Stimulated activated CD8-positive, alpha-beta memory T cell treated with anti-CD3 and anti-CD28 coated beads, Interleukin-4, amount 100 ng/mL, for 4 hours (primary cell): ENCODE measurements around the gene MRPL54.
A peak's percentile ranks its signal among the peaks of the same experiment; 100 is the strongest.

Source experiments
- DNase-seq, 2 donors: peaks; one replicate each; pipeline ENCODE4 v3.0.0-alpha.2; 2020; ENCODE audit warnings: low read depth in 2 of 2, low spot score in 1 of 2

MRPL54 gene

DNA sequence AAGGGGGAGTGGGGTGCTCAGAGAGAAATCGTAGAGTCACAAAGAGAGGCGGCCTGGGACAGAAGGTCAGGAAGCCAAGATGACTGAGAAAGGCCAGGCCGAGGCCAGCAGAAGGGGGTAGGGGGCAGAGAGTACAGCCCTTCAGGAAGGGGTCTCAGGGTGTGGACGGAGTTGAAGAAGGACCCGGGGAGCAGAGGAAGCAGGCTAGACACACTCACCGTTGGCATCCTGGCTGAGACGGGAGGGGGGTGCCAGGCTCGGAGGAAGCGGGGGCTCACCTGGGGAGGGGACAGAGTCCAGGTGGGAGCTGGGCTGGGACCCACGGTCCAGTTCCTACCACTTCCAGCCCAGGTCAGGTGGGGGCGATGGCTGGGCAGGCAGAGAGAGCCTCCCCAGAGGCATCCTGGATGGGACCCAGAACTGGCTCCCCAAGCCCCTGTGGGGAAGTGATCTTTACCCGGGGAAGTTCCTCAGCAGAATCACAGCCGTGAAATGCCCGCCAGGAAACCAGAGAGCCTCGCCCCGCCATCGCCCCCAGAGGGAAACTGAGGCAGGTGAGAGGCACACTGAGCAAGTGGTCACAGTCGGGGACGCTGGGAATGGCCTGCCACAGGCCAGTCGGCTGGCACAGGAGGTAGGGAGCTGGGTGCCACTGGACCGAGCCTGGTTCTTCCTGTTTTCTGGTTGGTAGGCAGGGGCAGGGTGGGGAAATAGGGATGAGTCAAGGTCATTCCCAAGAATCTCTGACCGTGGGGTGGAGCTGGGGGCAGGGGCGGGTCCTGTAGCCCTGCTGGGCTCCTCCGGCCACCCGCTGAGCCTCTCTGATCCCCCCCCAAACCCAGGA, 22.3 kb downstream of the MRPL54 start:
- DNase-seq, result no peak

DNA sequence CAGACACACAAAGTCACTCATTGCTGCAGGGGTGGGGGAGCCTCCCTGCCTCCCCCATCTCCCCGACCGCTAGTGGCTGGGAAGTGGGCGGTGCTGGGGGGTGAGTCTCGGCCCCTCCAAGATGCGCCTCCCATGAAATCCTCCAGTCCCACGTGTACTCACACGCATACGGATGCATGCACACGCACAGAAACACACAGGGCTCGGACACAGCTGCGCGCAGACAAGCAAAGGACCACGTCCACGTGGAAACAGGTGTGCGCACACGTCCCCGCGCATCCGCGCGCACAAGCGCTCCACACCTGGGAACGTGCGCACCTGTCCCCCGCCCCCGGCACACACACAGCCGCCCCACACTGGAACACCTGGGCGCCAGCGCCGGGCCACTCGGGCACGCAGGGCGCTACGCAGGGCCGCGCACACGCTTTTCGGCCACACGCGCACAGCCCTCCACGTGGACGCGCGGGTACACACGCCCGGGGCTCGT, 23.0 kb downstream of the MRPL54 start:
- peak; percentile 15 to 64 for DNase-seq

DNA sequence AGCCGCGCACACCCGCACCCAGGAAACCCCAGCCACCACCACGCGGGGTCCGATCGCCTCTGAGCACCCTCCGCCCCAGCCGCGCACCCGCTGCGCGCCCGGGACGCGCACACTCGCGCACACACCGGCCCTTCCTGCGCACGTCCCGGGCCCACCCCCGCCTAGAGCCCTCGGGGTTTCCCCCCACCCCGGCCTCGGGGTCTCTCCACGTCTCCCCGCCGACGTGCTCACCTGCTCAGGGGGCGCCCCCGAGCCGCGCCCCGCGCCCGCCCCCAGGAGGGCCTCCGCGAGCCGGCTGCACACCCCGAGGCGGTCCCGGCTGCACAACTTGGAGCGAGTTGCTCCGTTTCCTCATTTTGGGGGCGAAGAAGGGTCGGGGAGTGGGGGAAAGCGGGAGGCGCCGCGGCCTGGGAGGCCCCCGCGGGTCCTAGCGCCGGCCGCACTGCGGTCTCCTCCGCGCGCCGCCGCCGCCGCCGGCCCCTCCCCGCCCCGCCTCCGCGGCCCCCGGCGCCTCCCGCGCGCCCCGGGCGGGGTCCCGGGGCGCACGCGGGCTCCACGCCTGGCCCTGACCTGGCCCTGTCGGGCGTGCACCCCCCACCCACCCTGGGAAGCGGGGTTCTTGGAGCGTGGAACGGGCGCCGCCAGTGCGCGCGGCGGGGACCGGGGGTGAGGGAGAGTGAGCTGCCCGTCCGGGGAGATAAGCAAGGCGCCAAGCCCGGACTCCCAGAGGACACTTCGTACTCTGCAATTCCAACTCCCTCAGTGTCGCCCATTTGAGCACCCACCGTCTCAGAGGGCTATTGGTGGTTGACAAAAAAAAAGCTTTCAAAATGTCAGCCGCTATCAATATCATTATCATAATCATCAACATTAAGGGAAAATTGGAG, 23.7 kb downstream of the MRPL54 start, which contains the start of gene MATK:
Gene MATK (minus strand): TSS at position 444 of the 887 bp plus-strand sequence. CDS start 1,246 bp downstream, outside the sequence.
- DNase-seq, result peak in 1 of 2 donors; percentile 40

DNA sequence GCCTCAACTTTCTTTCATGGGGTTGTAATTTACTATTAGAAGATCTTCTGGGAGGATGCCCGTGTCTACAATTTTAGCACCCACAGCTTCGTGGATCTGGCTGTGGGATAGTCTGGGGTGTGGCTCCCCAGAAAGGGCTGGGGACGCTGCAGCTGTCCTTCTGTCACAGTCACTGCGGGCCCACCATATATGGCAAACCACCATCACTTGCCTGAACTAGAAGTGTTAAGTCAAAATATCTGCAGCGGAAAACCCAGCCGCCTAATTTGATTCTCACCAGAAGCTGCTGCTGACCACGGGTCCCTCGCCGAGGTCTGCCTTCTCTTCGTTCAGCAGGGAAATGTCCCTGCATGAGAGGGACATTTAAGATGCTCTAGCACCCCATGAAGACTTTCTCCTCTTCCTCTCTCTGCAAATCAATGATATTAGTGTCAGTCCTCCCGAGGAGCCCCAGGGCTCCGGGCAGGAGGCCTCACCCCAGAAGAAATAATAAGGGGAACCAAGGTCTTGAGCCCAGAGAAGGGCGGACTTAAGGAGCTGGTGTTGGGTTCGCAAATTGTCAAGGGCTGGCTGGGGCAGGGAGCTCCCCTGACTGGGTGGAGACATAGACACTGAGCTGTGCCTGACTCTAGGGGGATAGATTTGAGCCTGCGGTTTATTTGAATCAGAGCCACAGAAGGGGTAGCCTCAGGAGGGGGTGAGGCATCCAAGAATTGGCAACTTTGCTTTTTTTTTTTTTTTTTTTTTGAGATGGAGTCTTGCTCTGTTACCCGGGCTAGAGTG, 26.7 kb downstream of the MRPL54 start:
- DNase-seq, result no peak

DNA sequence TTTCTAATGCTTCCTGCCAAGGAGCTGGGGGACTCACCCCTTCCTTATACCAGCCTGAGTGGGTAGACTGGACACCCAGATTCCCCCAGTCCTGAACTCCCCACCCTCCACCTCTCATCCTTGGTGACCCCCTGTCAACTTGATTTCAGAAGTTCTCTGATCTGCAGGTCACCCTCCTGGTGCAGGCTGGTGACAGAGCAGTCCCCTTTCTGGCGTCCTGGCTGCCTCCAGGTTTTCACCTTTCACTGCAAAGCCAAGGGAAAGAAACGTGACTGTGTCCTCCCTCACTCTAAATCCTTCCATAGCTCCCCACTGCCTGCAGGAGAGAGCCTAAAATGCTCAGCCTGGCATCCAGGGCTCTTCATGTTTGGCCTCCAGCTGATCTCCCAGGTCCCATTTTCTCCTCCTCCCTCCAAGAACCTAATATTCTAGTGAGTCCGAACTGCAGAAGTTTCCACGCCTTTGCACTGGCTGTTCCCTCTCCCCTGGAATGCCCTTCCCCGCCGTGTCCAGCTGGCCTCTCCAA, 27.8 kb downstream of the MRPL54 start:
- no peak for DNase-seq

DNA sequence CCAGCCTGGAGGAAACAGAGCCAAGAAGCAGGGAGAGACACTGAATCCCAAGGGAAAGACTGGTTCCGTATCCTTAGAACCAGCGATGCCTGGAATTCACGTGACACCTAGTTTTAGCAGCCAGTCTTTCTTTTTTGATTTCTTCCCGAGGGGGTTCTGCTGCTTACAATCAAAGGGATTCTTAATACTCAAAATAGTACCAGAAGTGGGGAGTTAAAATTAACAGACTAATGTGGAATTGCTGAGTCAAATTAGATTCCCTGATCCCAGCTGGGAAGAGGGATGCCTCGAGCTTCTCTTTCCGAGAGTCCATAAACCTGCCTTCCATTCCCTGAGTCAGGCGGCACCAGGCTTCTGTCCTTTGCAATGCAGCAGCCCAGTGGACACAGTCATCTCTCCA, 28.5 kb downstream of the MRPL54 start:
- no peak for DNase-seq

DNA sequence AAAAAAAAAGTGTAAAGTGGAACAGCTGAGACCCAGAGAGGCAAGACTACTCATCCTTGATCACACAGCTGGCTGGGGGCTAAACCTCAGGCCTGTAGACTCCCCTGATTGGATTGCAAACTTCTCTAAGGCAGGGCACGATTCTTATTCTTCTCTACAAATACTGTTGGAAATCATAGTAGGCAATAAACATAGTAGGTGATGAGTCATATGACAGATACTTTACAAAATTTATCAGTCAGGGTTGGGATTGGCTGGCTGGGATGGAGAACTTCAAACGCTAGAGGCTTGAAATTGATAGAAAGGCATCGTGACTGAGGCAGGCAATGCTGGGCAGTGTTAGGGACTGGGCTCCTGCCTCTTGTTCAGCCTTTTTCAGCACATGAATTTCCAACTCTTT, 29.6 kb downstream of the MRPL54 start:
- no peak for DNase-seq

DNA sequence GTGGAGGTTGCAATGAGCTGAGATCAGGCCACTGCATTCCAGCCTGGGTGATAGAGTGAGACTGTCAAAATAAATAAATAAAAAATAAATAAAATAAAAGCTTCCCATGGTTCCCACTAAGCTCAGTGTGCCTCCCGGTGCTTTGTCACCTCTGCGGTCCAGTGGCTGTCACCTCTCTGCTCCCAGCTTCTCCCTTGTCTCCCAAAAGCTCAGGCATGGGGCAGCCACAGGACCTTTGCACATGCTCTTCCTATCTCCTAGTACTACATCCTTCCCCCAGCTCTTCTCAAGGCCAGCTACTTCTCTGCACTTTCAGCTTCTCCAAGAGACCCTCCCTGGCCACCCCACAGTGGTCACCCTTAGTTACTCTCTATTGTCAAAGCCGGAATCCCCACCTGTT, 31.3 kb downstream of the MRPL54 start:
- DNase-seq, result no peak

DNA sequence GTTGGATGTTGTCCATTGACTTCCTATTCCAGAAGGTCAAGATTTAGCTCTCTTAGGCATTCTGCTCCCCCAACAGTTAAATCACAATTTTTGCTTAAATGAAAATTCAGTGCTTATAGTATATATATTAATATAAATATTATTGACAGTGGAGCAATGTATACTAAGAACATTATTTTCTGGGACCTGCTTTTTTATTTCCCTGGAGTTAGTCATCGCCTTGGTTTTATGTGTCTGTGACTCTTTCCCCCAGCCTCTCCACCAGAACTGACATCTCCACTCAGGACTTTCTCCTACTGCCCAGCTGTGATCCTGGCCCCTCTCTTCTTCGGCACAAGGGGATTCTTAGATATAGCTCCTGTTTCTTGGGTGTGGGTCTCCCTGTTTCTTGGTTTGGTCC, 33.9 kb downstream of the MRPL54 start:
- no peak for DNase-seq

DNA sequence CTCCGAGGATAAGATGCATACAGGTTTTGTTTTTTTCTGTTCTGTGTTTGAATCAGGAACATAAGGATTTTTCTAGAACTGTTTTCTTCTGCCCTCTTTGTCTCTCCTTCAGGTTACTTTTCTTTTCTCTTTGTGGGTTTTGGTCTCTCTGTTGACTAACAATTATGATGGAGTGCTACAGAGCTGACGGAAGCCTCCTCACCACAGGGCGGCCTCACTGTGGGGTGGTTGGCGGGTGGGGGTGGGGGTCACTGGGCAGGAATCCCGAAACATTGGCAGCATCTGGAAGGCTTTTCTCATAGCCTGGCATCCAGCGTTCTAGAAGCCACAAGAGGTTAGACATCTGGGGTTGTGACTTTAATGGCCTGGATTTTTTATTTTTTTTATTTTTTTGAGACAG, 35.7 kb downstream of the MRPL54 start:
- peak in 1 of 2 donors; percentile 35 for DNase-seq

DNA sequence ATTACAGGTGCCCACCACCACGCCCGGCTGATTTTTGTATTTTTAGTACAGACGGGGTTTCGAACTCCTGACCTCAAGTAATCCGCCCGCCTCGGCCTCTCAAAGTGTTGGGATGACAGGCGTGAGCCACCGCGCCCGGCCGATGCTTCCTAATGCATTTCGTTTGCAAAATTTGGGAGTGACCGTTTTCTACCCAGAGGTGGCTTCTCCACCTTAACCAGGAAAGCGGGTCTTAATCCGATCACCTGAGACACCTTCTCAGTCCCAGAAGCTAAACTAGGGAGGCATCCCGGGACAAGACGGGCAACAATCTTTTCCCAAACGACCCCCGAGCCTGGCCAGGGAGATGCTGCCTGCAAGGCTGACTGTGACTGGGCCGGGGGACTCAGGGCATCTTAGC, 38.5 kb downstream of the MRPL54 start:
- DNase-seq, result no peak

DNA sequence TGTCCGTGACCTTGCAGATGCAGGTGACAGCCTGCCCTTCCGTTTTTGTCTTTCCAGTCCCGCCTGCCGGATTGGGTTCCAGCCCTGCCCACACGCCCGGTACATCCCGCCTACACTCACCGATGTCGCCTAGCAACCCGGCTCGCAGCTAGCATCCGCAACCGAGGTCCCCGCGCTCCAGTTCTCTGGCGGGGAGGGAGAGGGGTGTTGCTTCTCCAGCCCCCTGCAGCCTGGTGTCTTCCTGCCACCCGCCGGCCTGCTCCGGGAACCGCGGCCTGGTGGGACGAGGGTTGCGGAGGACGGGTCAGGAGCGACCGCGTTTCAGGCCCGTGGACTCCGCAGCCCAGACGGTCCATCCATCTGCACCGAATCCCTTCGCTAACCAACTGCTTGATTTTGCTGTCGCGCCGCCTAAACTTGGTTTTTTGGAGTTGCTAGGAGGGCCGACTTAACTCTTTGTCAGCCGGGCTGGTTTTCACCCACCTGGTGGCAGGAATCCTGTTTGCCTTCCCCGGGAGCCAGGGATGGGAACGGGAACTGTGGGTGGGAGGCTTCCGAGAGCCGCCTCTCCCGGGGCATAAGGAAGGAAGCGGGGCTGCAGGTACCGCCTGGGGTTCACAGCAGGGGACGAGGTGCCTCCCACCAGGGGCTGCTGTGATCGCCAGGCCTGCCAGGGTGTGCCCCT, 39.1 kb downstream of the MRPL54 start:
- DNase-seq, result peak in 1 of 2 donors; percentile 43

DNA sequence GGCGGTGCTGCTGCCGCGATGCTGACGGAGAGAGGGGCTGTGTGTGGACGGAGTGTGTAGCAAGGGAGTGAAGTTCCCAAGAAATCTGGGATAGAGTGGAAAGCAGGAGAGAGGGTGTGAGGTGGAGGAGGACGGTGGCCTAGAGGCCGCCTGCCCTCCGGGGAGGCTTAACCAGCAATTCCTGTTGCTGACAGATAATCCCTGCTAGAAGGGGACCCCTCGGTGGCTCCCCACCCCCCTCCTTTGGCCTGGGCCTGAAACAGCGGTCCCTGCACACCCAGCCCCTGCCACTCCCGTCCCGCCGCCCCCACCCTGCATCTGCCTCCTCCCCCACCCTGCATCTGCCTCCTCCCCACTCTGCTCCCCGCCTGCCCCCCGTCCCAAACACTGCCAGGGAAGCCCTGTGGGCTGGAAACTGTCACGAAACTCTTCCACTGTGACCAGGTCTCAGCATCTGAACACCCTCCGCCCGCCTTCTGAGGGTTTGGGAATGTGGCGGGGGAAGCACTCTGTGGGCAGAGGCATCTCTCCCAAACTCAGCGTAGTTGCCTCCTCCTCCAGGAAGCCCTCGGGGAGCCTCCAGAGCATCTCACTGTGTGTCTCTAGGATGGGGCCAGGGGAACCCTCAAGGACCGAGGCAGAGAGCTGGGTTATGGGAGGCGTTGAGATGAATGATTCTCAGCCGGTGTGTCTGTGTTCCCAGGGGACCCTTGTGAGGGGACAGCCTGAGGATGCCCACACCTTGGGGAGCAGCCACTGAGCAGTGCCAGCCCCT, 40.8 kb downstream of the MRPL54 start:
- no peak for DNase-seq

DNA sequence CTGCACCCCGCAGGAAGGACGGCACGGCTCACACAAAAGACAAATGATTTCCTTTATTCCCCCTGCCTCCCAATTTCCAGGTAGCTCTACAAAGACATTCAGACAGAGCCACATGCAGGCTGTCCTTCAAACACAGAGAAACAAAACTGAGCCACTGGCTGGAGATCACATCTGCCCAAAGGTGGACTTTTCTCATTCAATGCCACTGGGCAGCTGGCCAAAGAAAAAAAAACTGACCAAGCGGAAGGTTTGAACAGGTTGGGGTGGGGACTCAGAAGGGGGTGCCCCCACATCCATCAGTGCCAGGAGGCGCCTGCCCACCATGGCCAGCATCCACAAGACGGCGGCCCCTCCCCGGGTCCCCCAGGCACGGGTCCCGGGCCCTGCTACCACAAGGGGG, 41.5 kb downstream of the MRPL54 start:
- DNase-seq, result no peak

DNA sequence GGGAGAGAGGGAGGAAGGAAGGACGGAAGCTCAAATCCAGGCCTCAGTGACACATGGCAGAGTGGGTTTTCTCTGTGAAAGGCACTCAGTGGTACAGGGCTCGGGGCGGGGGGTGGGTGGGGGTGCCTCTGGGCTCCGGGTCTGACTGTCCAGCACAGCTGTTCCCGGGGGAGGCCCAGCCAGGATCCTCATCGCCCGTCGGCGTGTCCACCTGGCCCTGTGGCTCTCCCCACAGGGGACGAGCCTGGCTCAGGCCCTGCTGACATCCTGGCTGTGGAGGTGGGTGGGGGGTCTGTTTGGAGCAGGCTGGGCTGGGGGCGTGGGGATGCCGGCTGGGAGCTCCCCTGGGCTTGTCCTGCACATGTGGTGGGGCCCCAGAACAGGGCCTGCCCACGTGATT, 41.9 kb downstream of the MRPL54 start:
- no peak for DNase-seq

DNA sequence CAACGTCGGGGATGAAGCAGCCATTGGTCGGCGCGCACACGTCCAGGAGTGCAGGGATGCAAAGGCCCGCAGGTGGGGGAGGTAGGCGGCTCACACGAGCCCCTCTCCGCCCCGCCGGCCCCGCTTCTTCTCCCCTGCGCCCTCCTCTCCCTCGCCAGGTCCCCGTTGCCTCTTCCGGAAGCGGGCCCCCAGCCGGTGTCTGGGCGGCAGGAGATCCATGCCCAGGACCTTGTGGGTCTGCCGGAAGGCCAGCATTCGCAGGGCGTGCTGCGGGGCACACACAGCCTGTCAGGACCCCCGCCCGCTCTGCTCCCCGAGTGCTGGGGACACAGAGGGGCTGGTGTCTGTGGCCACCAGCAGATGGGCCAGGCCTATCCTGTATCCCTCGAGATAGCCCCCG, 43.4 kb downstream of the MRPL54 start:
- no peak for DNase-seq

DNA sequence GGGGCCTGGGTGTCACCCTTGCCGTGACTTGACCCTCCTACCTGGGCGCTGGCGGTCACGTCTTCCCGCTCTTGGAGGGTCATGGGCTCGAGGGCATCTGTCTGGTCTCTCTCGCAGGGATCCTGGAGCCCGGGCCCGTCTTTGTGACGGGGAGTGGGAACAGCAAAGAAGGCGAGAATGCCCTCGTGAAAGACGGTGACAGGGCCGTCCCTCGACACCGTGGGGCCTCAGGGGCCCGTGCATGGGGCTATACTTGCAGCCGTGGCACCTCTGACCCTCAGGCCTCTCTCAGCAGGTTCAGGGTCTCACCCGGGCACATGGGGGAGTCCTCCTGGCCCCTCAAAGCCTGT, 44.6 kb downstream of the MRPL54 start:
- no peak for DNase-seq

DNA sequence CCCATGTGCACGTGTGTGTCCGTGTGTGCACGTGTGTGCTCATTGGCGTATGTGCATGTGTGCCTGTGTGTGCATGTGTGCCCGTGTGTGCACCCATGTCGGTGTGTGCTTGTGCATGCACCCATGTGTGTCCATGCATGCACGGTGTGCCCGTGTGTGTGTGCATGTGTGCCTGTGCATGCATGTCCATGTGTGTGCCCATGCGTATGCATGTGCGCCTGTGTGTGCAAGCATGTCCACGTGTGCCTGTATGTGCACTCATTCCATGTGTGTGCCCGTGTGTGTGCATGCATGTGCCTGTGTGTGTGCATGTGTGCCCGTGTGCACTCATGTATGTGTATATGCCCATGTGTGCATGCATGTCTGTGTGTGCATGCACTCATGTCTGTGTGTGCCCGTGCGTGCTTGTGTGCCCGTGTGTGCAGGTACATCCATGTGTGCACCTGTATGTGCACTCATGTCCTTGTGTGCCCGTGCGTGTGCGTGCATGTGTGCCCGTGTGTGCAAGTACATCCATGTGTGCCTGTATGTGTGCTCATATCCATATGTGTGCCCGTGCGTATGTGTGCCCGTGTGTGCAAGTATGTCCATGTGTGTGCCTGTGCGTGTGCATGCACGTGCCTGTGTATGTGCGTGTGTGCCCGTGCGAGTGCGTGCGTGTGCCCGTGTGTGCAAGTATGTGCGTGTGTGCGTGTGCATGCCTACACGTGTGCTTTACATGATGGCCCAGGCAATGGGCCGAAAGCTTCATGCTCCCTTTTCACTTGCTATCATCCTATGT, 45.3 kb downstream of the MRPL54 start:
- no peak for DNase-seq
